Neural cell (in vitro differentiated cells): Measurements from ENCODE around the gene PAPPA2. TPM values are rescaled to one million over a fixed set of nuclear protein-coding genes. Genes with fewer than 3 reads are reported as not detected.

ENCODE experiments used
- H2AFZ ChIP-seq: fragments of 200-600, 300-800 bp; sonication (generic), shearing (Covaris generic); 2 replicates; pipeline ENCODE4 v1.6.0; 2014; ENCODE audit warnings: low read depth, mild to moderate bottlenecking, antibody characterized with exemption, low read length, moderate library complexity
- H3F3A ChIP-seq: fragments of 200-600 bp; shearing (Covaris generic); 2 replicates; pipeline ENCODE4 v1.6.1; 2016; ENCODE audit warnings: mild to moderate bottlenecking, moderate library complexity, mixed read lengths, antibody characterized with exemption, low read length; ENCODE audit not compliant: insufficient read depth, poor library complexity, severe bottlenecking
- H3K27ac ChIP-seq: fragments of 200-600, 300-800 bp; sonication (generic), shearing (Covaris generic); 2 replicates; pipeline ENCODE4 v1.5.1; 2014; ENCODE audit warnings: mild to moderate bottlenecking, low read length, moderate library complexity
- H3K27me3 ChIP-seq: fragments of 300-800, 200-600 bp; sonication (generic), shearing (Covaris generic); 2 replicates; pipeline ENCODE4 v1.6.0; 2014; ENCODE audit warnings: mild to moderate bottlenecking, low read depth, low read length, moderate library complexity; ENCODE audit not compliant: insufficient read depth
- H3K36me3 ChIP-seq: fragments of 300-800, 200-600 bp; sonication (generic), shearing (Covaris generic); 2 replicates; pipeline ENCODE4 v1.5.1; 2014; ENCODE audit warnings: mild to moderate bottlenecking, antibody characterized with exemption, low read length, moderate library complexity; ENCODE audit not compliant: insufficient read depth
- H3K4me2 ChIP-seq: fragments of 300-800, 200-600 bp; sonication (generic), shearing (Covaris generic); 2 replicates; pipeline ENCODE4 v1.6.0; 2014; ENCODE audit warnings: mild to moderate bottlenecking, low read length
- H3K4me3 ChIP-seq: fragments of 300-800, 200-600 bp; sonication (generic), shearing (Covaris generic); 2 replicates; pipeline ENCODE4 v1.5.1; 2014; ENCODE audit warnings: mild to moderate bottlenecking, low read length, moderate library complexity
- H3K79me2 ChIP-seq: fragments of 200-600 bp; shearing (Covaris generic); replicated peaks from 2 replicates; pipeline ENCODE4 v1.6.0; 2014; ENCODE audit warnings: mild to moderate bottlenecking, low read length, moderate library complexity; ENCODE audit not compliant: insufficient read depth
- H3K9ac ChIP-seq: fragments of 300-800, 200-600 bp; sonication (generic), shearing (Covaris generic); 2 replicates; pipeline ENCODE4 v1.6.1; 2016; ENCODE audit warnings: mild to moderate bottlenecking, low read length, mixed read lengths
- H3K9me2 ChIP-seq: fragments of 200-600 bp; shearing (Covaris generic); 2 replicates; pipeline ENCODE4 v1.6.1; 2016; ENCODE audit warnings: mild to moderate bottlenecking, low read length, mixed read lengths; ENCODE audit not compliant: insufficient read depth
- H3K9me3 ChIP-seq: fragments of 200-600, 300-800 bp; sonication (generic), shearing (Covaris generic); 2 replicates; pipeline ENCODE4 v1.6.1; 2016; ENCODE audit warnings: mild to moderate bottlenecking, mixed run types, low read length, moderate library complexity, mixed read lengths
- H4K20me1 ChIP-seq: fragments of 200-600 bp; shearing (Covaris generic); 2 replicates; pipeline ENCODE4 v1.6.1; 2016; ENCODE audit warnings: mild to moderate bottlenecking, mixed run types; ENCODE audit not compliant: insufficient read depth
- EP300 ChIP-seq: fragments of 450-650 bp; conservative IDR thresholded peaks from 2 replicates; pipeline ENCODE4 v1.6.1; 2014; ENCODE audit warnings: antibody characterized with exemption, mild to moderate bottlenecking, moderate library complexity; ENCODE audit not compliant: poor library complexity, severe bottlenecking
- EZH2 ChIP-seq: fragments of 200-600, 300-800 bp; shearing (Covaris generic), sonication (generic); IDR thresholded peaks from 2 replicates; pipeline ENCODE4 v1.6.1; 2014; ENCODE audit warnings: antibody characterized with exemption, low read length, borderline replicate concordance, mild to moderate bottlenecking; ENCODE audit not compliant: insufficient read depth, poor library complexity, severe bottlenecking
- MXI1 ChIP-seq: fragments of 450-650 bp; conservative IDR thresholded peaks from 2 replicates; pipeline ENCODE4 v1.6.1; 2014; ENCODE audit warnings: antibody characterized with exemption, mild to moderate bottlenecking; ENCODE audit not compliant: poor library complexity, severe bottlenecking
- POLR2AphosphoS5 ChIP-seq: IDR thresholded peaks from 2 replicates; pipeline ENCODE4 v1.6.1; 2012
- RAD21 ChIP-seq: fragments of 450-650 bp; conservative IDR thresholded peaks from 2 replicates; pipeline ENCODE4 v1.6.1; 2014; ENCODE audit warnings: antibody characterized with exemption, mild to moderate bottlenecking, moderate library complexity
- SMC3 ChIP-seq: fragments of 450-650 bp; conservative IDR thresholded peaks from 2 replicates; pipeline ENCODE4 v1.6.1; 2014; ENCODE audit warnings: antibody characterized with exemption, mild to moderate bottlenecking, moderate library complexity; ENCODE audit not compliant: poor library complexity
- TAF1 ChIP-seq: IDR thresholded peaks from 2 replicates; pipeline ENCODE4 v1.6.1; 2012; ENCODE audit warnings: low read depth
- polyA plus RNA-seq: library from polyadenylated mRNA; depleted of rRNA; stranded (reverse); fragments of >200 nt; gene quantifications from 2 replicates; pipeline ENCODE4 v1.2.3, GENCODE V29; 2014
- TF ChIP-seq, protein P1 (sequence below): fragments of 450-650 bp; IDR thresholded peaks from 2 replicates; pipeline ENCODE4 v1.5.1; 2014; ENCODE audit warnings: antibody characterized with exemption, mild to moderate bottlenecking, moderate library complexity; ENCODE audit not compliant: poor library complexity, severe bottlenecking
- TF ChIP-seq, protein P2 (sequence below): IDR thresholded peaks from 2 replicates; pipeline ENCODE4 v1.6.1; 2012; ENCODE audit warnings: borderline replicate concordance

PAPPA2 gene
- polyA plus RNA-seq, 1 donor from 2014 or later = 0.59 TPM

DNA sequence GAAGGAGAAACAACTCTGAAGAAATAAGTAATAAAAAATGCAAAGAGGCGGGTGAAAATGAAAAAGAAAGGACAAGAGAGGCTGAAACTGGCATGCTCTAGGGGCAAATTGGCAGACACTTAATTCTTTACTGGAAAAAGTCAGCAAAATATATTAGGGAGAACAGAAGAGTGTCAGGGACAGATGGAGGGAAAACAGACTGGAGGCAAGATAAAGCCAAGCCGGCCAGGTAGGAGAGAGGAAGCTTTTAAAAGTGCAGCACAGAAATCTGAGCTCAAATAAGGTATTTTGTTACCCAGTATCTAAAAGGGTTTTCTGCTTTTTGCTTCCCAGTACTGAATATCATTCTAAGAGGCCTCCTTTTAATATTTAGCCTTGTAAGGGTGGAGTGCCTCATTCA is 339.3 kb downstream of the PAPPA2 start:
- Histone ChIP-seq H3F3A (peaks cover 3% of the 10 kb centered on the region), H3K4me3 (no peak overlapping the region), H3K9ac (peak overlapping the region; percentile 72), H3K36me3 (no peaks in the 10 kb centered on the region), H4K20me1 (no peaks in the 10 kb centered on the region), H3K79me2 (no peaks in the 10 kb centered on the region), H3K9me3 (no peaks in the 10 kb centered on the region), H3K27ac (peak overlapping the region; percentile 97), H3K9me2 (no peaks in the 10 kb centered on the region), H3K27me3 (no peaks in the 10 kb centered on the region), H3K4me2 (peak overlapping the region; percentile 32), H2AFZ (no peak overlapping the region)
- no peak for TF ChIP-seq EZH2
- TF ChIP-seq, protein P1, sequence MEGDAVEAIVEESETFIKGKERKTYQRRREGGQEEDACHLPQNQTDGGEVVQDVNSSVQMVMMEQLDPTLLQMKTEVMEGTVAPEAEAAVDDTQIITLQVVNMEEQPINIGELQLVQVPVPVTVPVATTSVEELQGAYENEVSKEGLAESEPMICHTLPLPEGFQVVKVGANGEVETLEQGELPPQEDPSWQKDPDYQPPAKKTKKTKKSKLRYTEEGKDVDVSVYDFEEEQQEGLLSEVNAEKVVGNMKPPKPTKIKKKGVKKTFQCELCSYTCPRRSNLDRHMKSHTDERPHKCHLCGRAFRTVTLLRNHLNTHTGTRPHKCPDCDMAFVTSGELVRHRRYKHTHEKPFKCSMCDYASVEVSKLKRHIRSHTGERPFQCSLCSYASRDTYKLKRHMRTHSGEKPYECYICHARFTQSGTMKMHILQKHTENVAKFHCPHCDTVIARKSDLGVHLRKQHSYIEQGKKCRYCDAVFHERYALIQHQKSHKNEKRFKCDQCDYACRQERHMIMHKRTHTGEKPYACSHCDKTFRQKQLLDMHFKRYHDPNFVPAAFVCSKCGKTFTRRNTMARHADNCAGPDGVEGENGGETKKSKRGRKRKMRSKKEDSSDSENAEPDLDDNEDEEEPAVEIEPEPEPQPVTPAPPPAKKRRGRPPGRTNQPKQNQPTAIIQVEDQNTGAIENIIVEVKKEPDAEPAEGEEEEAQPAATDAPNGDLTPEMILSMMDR = no peak
- TF ChIP-seq MXI1 = no peak
- no peak for TF ChIP-seq EP300
- no peak for TF ChIP-seq RAD21
- TF ChIP-seq POLR2AphosphoS5 = no peak
- no peak for TF ChIP-seq TAF1
- TF ChIP-seq, protein P2, sequence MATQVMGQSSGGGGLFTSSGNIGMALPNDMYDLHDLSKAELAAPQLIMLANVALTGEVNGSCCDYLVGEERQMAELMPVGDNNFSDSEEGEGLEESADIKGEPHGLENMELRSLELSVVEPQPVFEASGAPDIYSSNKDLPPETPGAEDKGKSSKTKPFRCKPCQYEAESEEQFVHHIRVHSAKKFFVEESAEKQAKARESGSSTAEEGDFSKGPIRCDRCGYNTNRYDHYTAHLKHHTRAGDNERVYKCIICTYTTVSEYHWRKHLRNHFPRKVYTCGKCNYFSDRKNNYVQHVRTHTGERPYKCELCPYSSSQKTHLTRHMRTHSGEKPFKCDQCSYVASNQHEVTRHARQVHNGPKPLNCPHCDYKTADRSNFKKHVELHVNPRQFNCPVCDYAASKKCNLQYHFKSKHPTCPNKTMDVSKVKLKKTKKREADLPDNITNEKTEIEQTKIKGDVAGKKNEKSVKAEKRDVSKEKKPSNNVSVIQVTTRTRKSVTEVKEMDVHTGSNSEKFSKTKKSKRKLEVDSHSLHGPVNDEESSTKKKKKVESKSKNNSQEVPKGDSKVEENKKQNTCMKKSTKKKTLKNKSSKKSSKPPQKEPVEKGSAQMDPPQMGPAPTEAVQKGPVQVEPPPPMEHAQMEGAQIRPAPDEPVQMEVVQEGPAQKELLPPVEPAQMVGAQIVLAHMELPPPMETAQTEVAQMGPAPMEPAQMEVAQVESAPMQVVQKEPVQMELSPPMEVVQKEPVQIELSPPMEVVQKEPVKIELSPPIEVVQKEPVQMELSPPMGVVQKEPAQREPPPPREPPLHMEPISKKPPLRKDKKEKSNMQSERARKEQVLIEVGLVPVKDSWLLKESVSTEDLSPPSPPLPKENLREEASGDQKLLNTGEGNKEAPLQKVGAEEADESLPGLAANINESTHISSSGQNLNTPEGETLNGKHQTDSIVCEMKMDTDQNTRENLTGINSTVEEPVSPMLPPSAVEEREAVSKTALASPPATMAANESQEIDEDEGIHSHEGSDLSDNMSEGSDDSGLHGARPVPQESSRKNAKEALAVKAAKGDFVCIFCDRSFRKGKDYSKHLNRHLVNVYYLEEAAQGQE = no peak
- no peak for TF ChIP-seq SMC3

DNA sequence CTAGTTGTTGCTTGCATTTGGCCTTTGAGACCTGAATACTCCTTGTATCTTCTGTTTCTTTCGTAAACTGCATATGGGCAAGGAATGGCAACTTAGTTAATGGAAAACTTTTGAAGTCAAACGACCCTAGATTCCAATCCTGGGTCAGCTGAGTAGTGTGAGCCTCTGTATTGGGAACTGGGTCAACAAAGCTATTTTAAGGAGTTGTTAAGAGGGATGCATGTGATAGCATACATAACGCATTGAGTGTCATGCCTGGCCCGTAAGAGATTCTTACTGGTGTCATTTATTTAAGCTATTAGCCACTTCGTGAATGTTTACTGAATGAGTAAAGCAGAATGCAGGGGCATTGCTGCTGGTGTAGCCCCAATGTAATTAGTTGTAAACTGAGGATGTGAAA is 340.1 kb downstream of the PAPPA2 start:
- Histone ChIP-seq H3K79me2 (no peaks in the 10 kb centered on the region), H3K9ac (no peak overlapping the region), H3K4me3 (no peak overlapping the region), H4K20me1 (no peaks in the 10 kb centered on the region), H3K27me3 (no peaks in the 10 kb centered on the region), H2AFZ (no peak overlapping the region), H3K9me2 (no peaks in the 10 kb centered on the region), H3K9me3 (no peaks in the 10 kb centered on the region), H3K27ac (peak overlapping the region; percentile 97), H3K4me2 (no peak overlapping the region), H3F3A (peaks cover 3% of the 10 kb centered on the region), H3K36me3 (no peaks in the 10 kb centered on the region)
- TF ChIP-seq, protein P2 = no peak
- TF ChIP-seq, protein P1 = no peak
- no peak for TF ChIP-seq EZH2
- no peak for TF ChIP-seq SMC3
- TF ChIP-seq MXI1 = no peak
- TF ChIP-seq EP300 = no peak
- TF ChIP-seq RAD21 = no peak
- no peak for TF ChIP-seq TAF1
- no peak for TF ChIP-seq POLR2AphosphoS5
